Superior temporal gyrus (tissue), 1 donor: ENCODE results near the gene CBLL1.

ENCODE experiments used
- DNase-seq: peaks from one replicate; pipeline ENCODE4 v3.0.0-alpha.2; 2016; ENCODE audit errors: extremely low spot score

The CBLL1 gene, protein sequence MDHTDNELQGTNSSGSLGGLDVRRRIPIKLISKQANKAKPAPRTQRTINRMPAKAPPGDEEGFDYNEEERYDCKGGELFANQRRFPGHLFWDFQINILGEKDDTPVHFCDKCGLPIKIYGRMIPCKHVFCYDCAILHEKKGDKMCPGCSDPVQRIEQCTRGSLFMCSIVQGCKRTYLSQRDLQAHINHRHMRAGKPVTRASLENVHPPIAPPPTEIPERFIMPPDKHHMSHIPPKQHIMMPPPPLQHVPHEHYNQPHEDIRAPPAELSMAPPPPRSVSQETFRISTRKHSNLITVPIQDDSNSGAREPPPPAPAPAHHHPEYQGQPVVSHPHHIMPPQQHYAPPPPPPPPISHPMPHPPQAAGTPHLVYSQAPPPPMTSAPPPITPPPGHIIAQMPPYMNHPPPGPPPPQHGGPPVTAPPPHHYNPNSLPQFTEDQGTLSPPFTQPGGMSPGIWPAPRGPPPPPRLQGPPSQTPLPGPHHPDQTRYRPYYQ

DNA sequence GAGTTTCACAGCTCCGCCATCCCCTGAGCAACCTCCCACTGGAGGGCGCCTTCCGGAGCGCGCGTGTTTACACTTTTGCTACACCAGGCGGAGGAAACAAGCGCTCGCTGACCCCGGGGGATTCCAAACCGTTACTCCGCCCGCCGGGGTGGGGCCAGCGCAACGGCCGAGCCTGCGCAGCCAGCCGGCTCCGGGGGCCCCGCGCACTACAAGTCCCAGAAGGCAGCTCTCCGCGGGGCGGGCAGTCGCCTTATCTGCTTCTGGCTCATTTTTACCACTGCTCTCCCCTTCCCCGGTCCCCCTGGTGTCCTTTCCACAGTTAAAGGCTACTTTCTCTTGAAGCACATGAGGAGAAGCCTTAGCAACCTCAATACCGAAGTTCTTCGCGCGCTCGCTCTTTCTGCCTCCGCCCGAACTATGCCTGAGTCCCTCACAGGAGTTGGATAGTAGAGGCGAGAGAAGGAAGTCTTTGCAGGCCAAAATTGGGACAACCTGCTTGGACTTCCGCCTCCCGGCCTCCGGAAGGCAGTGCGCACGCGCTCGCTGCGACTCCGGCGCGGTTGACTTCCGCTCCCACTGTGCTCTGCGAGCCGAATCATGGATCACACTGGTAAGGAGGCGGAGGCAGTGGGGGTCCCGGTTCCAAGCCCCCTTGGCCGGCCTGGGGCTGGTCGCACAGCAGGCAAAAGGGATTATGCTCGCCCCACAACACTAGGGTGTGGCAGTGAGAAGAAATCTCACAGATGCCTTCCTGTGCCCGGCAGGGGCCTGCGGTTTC is at the start of gene CBLL1:
Gene CBLL1 (plus strand): TSS at position 576 of the 778 bp plus-strand sequence. CDS start 22 bp downstream, at position 598.
- peak; percentile 97 for DNase-seq

DNA sequence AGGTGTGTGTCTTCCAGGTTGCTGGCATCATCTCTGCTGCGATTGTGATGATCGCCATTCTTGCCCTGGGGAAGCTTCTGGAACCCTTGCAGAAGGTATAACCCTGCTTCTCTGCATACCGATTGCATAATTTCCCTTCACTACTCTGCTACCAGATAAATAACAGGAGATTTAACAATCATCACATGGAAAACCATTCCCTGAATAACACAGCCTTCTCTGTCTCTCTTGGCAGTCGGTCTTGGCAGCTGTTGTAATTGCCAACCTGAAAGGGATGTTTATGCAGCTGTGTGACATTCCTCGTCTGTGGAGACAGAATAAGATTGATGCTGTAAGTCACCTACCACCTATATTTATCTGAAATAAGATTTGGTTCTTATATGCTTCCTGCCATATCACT is 49.6 kb upstream of the CBLL1 start:
- DNase-seq, result peak; percentile 71

DNA sequence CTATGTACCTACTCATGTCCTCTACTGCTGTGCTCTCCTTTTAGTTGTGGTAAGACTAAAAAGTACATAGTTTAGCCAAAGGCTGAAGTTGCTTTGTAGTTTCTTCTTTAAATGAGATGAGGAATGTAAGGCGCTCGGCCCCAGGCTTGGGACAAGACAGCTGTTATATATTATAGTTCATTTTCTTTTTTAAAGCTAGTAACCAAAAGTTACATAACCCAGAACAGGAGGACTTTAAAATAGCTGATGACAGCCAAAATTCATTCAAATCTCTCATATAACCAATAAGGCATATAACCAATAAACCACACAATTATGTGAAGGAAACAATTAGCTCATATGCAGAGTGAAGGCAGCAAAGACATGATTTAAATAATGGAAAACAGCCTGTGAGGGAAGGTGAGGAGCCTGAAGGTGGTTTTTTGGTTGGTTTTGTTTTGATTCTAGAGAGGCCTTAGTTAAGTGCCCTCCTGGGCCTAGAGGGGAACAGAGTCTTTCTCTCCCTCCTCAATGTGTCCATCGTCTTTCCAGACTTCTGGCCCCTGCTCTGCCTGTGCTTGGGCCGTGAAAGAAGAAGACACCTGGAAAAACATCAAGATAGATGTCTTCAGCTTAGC is 47.5 kb upstream of the CBLL1 start:
- no peak for DNase-seq

DNA sequence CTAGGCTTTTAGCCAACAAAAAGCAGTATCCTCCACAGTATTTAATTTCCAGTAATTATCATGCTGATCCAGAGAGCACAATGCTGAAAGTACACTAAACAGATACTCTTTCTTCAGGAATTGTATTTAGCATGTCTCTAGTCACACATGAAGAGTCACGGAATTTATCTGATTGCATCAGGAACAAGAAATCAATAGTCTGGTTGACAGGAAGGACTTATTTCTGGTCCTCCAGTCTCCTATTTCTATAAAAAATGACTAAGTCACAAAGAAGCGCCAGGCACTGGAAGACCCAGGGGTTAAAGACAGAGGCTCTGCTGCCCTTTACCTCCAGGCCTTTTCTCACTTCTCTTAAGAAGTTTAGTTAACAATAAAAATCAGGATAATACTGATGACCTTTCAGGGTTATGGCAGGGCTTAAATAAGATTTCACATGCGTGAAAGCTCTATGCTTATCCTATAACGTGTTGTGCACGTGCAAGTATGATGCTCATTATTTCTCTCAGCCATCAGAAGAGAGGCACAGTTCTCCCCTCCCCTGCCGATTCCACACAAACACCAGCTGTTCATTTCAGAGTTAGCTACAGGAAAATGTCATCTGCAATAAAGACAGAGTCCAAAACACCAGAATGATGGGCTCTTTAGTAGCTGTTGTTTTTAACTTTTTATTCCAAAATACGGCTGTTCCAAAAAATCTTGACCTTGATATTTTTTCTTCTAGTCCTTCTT is 46.5 kb upstream of the CBLL1 start:
- DNase-seq, result peak; percentile 52

DNA sequence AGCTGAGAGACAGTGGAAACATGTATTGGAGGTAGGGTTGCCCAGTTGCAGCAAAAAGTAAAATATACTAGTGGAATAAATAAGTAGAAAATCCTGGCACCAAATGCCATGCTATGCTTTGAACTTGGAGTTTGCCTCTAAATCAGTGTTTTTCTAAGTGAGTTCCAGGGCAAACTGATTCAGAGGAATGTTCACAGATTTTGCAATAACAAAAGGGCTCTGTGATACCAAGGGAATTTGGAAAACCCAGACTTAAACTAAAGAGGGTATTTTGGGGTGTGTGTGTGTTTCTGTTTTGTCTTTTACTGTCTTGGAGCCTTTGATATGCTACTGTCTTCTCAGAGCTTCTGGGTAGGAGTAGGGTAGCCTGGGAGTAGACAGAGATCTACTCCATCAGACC is 43.4 kb upstream of the CBLL1 start:
- DNase-seq, result no peak

DNA sequence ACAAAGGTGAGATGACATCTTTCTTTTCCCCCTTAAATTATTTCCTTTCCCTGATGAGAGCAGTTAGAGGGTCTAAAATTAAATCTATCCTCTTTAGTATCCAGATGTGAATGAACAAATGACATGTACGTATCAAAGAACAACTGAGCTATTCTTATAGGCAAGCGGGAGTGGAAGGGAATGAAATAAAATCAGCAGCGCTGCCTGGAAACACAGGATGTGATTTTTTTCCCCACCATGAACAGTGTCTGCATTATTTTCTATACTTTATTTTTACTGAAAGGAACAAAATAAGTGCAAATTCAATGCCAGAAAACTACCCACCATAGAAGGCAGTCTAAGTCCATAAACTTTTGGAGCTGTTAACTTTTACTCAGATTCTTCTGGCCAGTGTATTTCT is 42.8 kb upstream of the CBLL1 start:
- no peak for DNase-seq

DNA sequence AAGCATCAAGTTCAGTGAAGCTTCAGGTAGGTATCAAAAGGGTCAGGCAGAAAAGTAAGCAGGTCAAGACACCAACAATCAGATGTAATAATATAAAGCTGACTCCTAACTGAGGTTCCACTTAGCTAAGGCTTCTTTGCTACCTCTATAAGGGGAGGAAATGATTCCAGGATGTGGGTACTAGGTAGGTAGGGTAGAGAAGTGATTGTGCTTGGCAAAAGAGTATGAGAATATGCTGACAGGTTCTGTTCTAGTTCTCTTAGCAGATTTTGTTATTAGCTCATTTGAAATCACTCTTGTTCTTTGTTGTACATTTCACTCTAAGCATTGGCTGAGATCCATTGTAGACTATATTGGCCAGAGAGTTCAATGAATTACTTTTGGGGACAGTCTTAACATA is 40.7 kb upstream of the CBLL1 start:
- no peak for DNase-seq

DNA sequence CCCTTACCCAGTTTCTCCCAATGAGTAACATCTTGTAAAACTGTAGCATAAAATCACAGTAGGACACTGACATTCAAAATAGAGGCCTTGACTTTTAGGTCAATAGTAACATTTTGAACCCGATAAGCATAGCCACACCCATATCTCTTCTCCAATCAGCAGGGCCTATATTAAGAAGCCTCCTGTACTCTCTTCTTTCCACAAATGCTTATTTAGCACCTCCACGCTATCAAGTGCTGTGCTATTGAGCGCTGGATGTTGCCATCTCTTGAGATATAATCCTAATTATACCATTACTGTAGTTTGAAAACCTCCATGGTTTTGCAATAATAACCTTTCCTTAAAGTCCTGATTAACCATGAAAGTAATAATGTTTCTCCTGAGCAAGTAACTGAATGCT is 40.1 kb upstream of the CBLL1 start:
- DNase-seq, result no peak

DNA sequence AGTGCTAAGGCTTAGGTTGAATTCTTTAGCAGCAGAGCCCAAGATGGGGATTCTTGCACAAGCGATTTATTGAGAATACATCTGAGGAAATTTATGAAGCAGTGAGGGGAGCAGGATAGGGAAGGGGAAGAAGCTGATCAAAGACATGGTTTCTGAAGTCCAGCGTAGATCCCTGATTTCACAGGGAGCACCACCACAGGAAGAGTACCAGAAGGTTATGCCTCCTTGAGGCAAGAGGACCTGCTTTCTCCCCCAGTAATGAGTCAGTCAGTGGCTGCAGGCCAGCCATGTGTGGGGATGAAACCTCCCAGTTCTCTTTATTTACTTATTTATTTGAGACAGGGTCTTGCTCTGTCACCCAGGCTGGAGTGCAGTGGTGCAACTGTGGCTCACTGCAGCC is 35.0 kb upstream of the CBLL1 start:
- DNase-seq, result no peak

DNA sequence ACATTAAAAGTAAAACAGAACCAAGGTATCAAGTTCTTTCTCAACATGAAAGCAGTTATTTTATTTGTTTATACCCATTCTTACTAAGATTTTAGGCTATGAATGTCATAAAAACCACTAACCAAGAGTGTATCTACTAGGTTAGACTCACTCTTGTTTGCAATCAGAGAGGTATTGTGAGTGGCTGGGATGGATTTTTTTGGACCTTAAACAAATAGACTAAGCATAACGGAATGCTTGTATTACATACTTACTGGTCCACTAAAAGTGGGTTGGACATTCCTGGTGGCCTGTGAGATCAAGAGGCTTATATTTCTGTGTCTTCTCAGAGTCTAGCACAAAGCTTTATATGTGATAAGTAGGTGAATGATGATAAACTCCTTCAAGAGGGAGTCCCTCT is 32.6 kb upstream of the CBLL1 start:
- DNase-seq, result no peak

DNA sequence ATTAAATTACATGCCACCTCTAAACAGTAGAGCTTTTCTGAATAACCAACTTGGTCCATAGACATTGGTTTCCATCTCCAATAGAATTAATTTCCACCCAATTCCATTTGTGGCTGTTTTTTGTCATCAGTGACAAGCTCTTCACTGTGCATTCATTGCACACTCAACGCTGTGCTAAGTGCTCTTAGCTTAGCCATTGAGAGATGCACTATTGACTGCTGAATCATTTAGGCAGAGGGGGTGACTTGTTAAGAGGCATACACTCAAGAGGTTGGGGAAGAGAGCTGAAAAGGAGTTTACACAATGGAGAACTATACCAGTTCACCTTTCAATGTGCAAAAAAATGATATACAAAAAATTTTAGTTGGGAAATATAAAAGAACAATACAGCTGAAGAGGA is 31.9 kb upstream of the CBLL1 start:
- DNase-seq, result no peak

DNA sequence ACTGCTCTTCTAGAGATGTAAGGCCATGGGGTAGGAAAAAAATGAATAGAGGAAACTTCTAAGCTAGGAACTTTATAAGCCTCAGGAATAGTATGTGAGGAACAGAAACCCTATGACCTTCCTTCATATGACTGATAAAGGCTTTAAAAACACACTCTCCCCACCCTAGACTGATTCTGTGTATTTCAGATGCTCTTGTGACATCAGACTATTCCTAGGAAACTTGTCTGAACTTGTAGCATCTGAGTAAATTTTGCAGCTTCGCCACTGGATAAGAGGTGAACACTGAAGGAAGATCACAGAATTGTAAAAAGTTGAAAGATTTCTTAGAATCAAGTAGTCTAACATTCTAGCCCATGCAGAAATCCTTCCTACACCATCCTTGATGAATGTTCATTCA is 31.0 kb upstream of the CBLL1 start:
- no peak for DNase-seq

DNA sequence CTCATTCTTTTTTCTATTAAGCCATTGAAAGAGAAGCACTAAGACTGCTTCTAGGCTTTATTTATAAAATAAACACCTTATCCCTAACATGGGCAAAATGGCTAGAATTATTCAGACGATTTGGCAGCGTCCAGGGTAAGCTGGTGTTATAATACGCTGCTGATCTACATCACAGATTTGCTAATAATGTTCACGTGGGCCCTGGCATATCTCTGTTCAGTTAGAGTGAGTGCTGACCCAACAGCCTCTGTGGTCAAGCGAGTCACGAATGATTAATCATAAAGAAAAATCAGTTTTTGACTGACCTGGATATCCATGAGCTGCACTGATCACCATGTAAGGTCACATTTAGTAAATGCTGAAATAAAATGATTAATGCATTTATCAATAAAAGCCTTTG is 28.4 kb upstream of the CBLL1 start:
- no peak for DNase-seq

DNA sequence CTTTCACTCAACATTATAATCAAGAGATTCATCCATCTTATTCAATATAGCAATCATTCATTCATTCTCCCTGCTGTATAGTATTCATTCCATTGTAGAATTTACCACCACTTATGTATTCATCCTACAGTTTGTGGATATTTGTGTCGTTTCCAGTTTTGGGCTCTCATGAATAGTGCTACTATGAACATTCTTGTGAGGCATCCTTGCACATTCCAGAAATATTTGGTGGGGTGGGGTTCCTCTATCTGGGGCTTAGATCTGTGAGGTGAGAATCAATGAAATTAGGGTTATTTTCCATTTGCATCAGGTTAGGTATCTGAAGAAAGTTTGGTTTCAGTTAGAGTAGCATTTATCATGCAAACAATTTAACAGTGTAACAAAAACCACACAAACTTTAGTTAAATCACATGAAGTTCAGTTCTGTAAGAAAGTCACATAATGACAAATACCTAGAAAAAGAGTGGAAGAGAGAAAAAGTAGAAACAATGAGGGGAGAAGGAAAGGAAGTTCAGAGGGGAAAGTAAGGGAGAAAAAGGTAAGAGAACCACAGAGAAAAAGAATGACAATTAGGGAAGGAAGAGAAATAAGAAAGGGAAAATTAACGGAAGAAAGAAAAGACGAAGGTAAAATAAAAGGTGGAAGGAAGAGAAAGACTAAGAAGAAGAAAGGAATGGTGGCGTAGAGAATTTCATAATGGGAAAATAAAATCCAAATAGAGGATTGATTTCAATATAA is 25.3 kb upstream of the CBLL1 start:
- DNase-seq, result no peak

DNA sequence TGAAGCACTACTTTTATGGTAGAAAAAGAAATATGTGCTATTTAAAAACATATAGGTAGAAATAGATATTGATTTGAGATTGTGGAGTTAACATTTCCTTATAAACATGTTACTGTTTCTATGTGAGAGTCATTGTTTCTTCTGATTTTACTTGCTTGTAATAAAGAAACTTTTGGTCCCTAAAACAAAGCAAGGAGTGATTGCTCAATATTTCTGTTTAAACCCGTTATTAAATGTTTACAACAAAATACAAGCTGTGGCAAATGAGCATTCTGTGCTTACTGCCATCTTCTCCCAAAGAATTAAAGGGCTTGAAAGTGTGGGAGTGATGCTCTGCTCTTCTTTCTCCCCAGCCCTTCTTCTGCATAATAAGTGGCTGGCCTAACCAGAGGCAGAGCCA is 22.7 kb upstream of the CBLL1 start:
- no peak for DNase-seq

DNA sequence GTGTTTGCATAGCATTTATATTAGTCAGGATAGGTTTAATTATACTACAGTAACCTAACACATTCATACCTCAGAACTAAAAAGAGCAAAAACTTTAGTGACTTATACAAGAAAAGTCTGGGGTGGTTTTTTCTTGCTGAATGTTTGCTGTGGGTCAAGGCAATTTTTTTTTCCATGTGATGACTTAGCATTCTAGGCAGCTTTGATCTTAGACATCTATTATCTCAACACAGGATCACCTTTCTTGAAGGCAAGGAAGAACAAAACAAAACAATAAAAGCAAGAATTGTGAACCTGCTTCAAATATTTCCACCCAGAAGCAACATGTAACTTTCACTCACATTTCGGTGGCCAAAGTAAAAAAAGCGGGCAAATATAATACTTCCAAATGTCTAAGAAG is 20.7 kb upstream of the CBLL1 start:
- DNase-seq, result no peak

DNA sequence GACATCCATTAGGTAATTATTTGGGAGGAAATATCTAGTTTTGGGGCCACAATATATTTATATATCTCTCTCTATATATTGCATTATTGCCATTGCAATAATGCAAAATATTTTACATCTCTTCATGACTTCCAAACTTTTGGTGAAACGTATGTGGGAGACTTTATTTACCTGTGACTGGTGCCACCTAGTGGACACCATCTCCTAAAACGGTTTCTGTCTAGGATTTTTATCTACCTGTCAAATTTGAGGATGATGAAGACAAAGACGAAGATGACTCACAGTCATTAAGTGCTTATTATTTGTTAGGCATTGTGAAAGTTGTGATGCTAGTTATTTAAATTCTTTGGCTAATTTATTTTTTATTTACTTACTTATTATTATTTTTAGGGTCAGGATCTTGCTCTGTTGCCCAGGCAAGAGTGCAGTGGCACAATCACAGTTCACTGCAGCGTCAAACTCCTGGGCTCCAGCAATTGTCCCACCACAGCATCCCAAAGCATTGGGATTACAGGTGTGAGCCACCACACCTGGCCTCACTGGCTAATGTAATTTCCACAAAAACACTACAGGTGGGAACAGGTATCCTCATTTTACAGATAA is 18.7 kb upstream of the CBLL1 start:
- DNase-seq, result peak; percentile 86

DNA sequence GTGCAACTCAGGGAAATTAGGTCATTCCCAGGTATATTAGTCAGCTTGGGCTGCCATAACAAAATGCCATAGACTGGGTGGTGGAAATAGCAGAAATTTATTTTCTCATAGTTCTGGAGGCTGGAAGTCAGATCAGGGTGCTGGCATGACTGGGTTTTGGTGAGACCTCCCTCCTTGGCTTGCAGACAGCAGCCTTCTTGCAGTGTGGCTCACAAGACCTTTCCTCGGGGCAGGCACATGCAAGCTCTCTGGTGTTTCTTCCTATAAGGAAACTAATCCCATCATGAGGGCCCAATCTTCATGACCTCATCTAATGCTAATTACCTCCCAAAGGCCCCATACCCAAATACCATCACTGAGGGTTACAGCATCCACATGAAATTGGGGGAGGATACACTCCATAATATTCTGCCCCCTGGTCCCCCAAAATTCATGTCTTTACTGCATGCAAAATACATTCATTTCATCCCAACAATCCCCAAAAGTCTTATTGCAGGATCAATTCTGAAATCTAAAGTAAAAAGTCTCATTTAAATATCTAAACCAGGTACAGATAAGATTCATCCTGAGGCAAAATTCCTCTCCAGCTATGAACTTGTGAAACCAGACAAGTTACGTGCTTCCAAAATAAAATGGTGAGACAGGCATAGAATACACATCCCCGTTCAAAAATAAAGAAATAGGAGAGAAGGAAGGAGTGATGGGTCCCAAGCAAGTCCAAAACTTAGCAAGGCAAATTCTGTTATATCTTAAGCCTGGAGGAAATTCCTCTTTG is 17.4 kb upstream of the CBLL1 start:
- no peak for DNase-seq

DNA sequence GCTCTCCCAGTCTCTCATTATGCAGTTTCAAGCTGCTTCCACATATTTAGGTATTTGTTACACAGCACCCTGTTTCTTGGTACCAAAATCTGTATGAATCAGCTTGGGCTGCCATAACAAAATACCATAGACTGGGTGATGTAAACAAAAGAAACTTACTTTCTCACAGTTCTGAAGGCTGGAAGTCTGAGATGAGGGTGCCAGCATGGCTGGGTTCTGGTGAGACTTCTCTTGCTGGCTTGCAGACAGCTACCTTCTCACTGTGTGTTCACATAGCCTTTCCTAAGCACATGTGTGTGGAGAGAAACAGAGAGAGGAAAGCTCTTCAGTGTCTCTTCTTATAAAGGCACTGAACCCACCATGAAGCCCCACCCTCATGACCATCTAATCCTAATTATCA is 15.7 kb upstream of the CBLL1 start:
- DNase-seq, result no peak
